ENCODE measurements around the gene FAHD2B. TPM values are rescaled to one million over a fixed set of nuclear protein-coding genes. Genes with fewer than 3 reads are reported as not detected.
"Not testable (repeated sequence)": the region's sequence is repeated elsewhere in the genome, so short reads cannot be mapped to it uniquely, and the experiment has no call there.

Gene FAHD2B
- total RNA-seq, 1 donor from 2014 or later, result 5.7 TPM

GRCh38 chr2:97068074-97068473 is 26.6 kb downstream of the FAHD2B start:
- no peak for DNase-seq (ENCODE audit: low read depth)

- DNase-seq (ENCODE audit: low read depth), result no peak
Observed at GRCh38 chr2:97067279-97068004, 27.2 kb downstream of the FAHD2B start.

- not testable (repeated sequence) for DNase-seq (ENCODE audit: low read depth)
Observed at GRCh38 chr2:97066030-97066429, 28.7 kb downstream of the FAHD2B start.

- not testable (repeated sequence) for DNase-seq (ENCODE audit: low read depth)
Observed at GRCh38 chr2:97062020-97062419, 32.7 kb downstream of the FAHD2B start.

- DNase-seq (ENCODE audit: low read depth), result not testable (repeated sequence)
Observed at GRCh38 chr2:97059782-97060181, 34.9 kb downstream of the FAHD2B start.

- not testable (repeated sequence) for DNase-seq (ENCODE audit: low read depth)
Observed at GRCh38 chr2:97056150-97056549, 38.5 kb downstream of the FAHD2B start.

- not testable (repeated sequence) for DNase-seq (ENCODE audit: low read depth)
Observed at GRCh38 chr2:97050032-97050431, 44.6 kb downstream of the FAHD2B start.

- DNase-seq (ENCODE audit: low read depth), result not testable (repeated sequence)
Observed at GRCh38 chr2:97048448-97048847, 46.2 kb downstream of the FAHD2B start.

- not testable (repeated sequence) for DNase-seq (ENCODE audit: low read depth)
Observed at GRCh38 chr2:97046676-97047075, 48.0 kb downstream of the FAHD2B start.

- DNase-seq (ENCODE audit: low read depth), result not testable (repeated sequence)
Observed at GRCh38 chr2:97045895-97046499, 48.7 kb downstream of the FAHD2B start.

Other genes starting within 250 kb of the FAHD2B start
- 4.7 and 6.3 TPM in 2 replicates for gene ANKRD39, start 236.9 kb downstream of the FAHD2B start, total RNA-seq
- gene SEMA4C, start 224.8 kb downstream of the FAHD2B start, total RNA-seq, result 17.5 and 25.3 TPM in 2 replicates
- not detected in 2 replicates for gene FAM178B, start 108.3 kb downstream of the FAHD2B start, total RNA-seq
- gene ANKRD36, start 18.3 kb upstream of the FAHD2B start, total RNA-seq, result 14.8 and 41.6 TPM in 2 replicates

All from renal cortical epithelial cell (primary cell).